NCI-H748 treated with DMSO at 0.1 percent for 48 hours (cell line): Measurements from ENCODE around the gene PCDHGA11.
"Not testable (repeated sequence)": the region's sequence is repeated elsewhere in the genome, so short reads cannot be mapped to it uniquely, and the experiment has no call there.

Experiments
- DNase-seq: peaks from one replicate; lab custom pipeline; 2025; lab: John Stamatoyannopoulos, UW

PCDHGA11 gene

DNA sequence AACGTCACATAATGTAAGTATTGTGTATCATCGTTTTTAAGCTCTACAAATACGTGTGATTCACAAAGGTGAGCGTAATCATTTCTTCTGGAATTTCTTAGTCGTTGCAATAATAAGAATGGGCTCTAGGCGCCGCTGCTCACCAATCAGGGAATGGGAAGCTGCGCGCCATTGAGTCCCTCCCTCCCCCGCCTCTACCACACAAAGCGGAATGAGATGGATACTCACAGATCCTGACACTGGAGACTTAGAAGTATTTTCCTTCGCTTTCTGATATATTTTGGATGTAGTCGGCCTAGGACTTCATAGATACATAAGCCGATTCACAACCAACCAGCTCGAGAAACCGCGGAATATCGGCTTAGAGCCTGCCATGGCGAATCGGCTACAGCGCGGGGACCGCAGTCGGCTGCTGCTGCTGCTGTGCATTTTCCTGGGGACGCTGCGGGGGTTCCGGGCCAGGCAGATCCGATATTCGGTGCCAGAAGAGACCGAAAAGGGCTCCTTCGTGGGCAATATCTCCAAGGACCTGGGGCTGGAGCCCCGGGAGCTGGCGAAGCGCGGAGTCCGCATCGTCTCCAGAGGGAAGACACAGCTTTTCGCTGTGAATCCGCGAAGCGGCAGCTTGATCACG, at the start of gene PCDHGA11:
Gene PCDHGA11, plus strand, starts transcription at position 197 of the 634 bp plus-strand sequence. Its CDS starts 177 bp downstream, at position 374.
- no peak for DNase-seq

DNA sequence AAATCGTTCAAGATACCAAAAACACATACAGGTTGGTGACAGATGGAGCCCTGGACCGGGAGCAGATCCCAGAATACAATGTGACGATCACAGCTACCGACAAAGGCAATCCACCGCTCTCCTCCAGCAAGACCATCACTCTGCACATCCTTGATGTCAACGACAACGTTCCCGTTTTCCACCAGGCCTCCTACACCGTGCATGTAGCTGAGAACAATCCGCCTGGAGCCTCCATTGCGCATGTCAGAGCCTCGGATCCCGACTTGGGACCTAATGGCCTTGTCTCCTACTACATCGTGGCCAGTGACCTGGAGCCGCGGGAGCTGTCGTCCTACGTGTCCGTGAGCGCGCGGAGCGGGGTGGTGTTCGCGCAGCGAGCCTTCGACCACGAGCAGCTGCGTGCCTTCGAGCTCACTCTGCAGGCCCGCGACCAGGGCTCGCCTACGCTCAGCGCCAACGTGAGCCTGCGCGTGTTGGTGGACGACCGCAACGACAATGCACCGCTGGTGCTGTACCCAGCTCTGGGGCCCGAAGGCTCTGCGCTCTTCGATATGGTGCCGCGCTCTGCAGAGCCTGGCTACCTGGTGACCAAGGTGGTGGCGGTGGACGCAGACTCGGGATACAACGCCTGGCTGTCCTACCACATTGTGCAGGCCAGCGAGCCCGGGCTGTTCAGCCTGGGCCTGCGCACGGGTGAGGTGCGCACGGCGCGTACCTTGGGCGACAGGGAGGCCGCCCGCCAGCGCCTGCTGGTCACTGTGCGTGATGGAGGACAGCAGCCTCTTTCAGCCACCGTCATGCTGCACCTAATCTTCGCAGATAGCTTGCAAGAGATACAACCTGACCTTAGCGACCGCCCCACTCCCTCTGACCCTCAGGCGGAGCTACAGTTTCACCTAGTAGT, 49.0 kb upstream of the PCDHGA11 start:
- no peak for DNase-seq

DNA sequence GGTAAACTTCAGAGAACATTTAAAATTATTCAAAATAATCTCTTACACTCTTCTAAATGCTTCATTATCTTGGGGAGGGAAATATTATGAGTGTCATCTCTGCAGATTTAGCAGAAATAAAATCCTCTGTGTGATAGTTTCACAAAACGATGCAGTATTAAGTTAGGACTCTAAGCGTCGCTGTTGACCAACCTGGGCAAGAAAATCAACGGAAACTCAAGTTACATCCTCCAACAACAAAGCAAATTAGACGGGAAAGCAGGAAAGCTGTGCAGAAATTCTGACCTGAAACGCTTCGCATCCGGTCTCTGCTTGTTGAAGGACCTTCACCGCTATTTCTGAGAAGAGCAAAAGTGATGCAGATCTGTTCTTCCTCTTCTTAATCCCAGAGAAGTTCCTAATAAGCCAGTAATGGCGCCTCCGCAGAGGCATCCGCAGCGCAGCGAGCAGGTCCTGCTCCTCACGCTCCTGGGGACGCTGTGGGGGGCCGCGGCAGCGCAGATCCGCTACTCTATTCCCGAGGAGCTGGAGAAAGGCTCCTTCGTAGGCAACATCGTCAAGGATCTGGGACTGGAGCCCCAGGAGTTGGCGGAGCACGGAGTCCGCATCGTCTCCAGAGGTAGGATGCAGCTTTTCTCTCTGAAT, 47.1 kb upstream of the PCDHGA11 start, which contains the start of gene PCDHGA6:
Gene PCDHGA6, plus strand, starts transcription at position 219 of the 645 bp plus-strand sequence. Its CDS starts 193 bp downstream, at position 412.
- DNase-seq, result no peak

DNA sequence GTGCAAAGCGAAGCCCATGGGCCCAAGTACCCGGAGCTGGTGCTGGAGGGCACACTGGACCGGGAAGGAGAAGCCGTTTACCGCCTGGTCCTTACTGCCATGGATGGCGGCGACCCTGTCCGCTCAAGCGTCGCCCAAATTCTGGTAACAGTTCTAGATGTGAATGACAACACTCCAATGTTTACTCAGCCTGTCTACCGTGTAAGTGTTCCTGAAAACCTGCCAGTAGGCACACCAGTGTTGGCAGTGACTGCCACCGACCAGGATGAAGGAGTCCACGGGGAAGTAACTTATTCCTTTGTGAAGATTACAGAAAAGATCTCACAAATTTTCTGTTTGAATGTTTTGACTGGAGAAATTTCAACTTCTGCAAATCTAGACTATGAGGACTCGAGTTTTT, 46.2 kb upstream of the PCDHGA11 start:
- DNase-seq, result no peak

DNA sequence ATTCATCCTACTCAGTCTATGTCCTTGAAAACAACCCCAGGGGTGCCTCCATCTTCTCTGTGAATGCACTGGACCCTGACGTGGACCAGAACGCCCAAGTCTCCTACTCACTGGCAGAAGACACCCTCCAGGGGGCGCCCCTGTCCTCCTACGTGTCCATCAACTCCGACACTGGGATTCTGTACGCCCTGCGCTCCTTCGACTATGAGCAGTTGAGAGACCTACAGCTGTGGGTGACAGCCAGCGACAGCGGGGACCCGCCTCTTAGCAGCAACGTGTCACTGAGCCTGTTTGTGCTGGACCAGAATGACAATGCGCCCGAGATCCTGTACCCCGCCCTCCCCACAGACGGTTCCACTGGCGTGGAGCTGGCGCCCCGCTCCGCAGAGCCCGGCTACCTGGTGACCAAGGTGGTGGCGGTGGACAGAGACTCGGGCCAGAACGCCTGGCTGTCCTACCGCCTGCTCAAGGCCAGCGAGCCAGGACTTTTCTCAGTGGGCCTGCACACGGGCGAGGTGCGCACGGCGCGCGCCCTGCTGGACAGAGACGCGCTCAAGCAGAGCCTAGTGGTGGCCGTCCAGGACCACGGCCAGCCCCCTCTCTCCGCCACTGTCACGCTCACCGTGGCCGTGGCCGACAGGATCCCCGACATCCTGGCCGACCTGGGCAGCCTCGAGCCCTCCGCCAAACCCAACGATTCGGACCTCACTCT, 45.3 kb upstream of the PCDHGA11 start:
- not testable (repeated sequence) for DNase-seq

DNA sequence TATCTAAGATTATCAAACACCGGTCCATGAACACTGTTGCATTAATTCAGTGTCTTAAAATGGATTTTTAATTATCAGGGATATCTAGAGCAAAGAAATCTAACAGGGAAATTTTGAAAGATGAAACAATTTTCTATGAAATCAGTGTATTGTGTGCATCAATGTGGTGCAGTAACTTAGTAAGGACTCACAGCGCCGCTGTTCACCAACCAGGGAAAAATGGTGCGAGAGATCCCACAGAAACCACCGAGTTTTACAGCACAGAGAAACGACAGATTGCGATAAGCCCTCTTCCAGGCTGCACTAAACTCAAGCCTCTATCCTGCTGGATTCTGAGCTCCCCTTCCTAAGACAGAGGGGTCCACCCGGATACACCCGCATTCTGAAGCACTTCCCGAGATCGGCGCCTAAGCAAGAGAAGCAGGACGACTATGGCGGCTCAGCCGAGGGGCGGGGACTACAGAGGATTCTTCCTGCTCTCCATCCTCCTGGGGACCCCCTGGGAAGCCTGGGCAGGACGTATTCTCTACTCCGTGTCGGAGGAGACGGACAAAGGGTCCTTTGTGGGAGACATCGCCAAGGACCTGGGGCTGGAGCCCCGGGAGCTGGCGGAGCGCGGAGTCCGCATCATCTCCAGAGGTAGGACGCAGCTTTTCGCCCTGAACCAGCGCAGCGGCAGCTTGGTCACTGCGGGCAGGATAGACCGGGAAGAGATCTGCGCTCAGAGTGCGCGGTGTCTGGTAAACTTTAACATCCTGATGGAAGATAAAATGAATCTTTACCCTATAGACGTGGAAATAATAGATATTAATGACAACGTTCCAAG, 38.2 kb upstream of the PCDHGA11 start, which contains the start of gene PCDHGA7:
Gene PCDHGA7, plus strand, starts transcription at position 274 of the 826 bp plus-strand sequence. Its CDS starts 158 bp downstream, at position 432.
- DNase-seq, result no peak

DNA sequence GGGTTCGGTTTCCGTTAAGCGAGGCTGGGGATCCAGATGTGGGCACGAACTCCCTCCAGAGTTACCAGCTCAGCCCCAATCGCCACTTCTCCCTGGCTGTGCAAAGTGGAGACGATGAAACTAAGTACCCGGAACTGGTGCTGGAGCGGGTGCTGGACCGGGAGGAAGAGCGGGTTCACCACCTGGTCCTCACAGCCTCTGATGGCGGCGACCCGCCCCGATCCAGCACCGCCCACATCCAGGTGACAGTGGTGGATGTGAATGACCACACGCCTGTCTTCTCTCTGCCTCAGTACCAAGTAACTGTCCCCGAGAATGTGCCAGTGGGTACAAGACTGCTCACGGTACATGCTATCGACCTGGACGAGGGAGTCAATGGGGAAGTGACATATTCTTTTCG, 37.5 kb upstream of the PCDHGA11 start:
- DNase-seq, result no peak

DNA sequence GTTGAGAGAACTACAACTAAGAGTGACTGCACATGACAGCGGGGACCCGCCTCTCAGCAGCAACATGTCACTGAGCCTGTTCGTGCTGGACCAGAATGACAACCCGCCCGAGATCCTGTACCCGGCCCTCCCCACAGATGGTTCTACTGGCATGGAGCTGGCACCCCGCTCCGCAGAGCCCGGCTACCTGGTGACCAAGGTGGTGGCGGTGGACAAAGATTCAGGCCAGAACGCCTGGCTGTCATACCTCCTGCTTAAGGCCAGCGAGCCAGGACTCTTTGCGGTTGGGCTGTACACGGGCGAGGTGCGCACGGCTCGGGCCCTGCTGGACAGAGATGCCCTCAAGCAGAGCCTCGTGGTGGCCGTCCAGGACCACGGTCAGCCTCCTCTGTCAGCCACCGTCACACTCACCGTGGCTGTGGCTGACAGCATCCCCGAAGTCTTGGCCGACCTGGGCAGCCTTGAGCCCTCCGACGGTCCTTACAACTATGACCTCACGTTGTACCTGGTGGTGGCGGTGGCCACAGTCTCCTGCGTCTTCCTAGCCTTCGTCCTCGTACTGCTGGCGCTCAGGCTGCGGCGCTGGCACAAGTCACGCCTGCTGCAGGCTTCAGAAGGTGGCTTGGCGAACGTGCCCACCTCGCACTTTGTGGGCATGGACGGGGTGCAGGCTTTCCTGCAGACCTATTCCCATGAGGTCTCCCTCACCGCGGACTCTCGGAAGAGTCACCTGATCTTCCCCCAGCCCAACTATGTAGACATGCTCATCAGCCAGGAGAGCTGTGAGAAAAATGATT, 36.2 kb upstream of the PCDHGA11 start:
- DNase-seq, result no peak

DNA sequence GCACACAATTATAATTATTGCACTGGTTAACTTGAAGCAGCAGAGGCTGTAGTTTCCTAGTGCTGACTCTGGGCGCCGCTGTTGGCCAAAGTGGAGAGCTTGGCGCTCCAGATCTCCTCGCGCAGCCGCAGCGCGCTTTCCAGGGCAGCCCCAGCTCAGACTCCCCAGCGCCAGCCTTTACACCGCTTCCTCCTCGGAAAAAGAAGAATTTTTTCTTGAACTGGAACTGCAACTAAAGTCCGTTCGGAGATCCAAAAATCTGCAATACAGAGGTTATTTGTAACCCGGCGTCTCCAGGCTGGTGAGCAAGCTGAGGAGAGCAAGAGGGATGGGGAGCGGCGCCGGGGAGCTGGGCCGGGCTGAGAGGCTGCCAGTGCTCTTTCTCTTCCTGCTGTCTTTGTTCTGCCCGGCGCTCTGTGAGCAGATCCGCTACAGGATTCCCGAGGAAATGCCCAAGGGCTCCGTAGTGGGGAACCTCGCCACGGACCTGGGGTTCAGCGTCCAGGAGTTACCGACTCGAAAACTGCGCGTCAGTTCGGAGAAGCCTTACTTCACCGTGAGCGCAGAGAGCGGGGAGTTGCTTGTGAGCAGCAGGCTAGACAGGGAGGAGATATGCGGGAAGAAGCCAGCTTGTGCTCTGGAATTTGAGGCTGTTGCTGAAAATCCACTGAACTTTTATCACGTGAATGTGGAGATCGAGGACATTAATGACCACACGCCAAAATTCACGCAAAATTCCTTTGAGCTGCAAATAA, 33.1 kb upstream of the PCDHGA11 start, which contains the start of gene PCDHGB4:
Gene PCDHGB4, plus strand, starts transcription at position 142 of the 755 bp plus-strand sequence. Its CDS starts 187 bp downstream, at position 329.
- not testable (repeated sequence) for DNase-seq

DNA sequence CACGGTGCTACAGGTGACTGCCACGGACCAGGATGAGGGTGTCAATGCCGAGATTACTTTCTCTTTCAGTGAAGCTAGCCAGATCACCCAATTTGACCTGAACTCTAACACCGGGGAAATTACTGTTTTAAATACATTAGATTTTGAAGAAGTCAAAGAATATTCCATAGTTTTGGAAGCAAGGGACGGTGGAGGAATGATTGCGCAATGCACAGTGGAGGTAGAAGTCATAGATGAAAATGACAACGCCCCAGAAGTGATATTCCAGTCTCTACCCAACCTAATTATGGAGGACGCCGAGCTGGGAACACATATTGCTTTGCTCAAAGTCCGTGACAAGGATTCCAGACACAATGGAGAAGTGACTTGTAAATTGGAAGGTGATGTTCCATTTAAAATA, 32.2 kb upstream of the PCDHGA11 start:
- DNase-seq, result no peak

DNA sequence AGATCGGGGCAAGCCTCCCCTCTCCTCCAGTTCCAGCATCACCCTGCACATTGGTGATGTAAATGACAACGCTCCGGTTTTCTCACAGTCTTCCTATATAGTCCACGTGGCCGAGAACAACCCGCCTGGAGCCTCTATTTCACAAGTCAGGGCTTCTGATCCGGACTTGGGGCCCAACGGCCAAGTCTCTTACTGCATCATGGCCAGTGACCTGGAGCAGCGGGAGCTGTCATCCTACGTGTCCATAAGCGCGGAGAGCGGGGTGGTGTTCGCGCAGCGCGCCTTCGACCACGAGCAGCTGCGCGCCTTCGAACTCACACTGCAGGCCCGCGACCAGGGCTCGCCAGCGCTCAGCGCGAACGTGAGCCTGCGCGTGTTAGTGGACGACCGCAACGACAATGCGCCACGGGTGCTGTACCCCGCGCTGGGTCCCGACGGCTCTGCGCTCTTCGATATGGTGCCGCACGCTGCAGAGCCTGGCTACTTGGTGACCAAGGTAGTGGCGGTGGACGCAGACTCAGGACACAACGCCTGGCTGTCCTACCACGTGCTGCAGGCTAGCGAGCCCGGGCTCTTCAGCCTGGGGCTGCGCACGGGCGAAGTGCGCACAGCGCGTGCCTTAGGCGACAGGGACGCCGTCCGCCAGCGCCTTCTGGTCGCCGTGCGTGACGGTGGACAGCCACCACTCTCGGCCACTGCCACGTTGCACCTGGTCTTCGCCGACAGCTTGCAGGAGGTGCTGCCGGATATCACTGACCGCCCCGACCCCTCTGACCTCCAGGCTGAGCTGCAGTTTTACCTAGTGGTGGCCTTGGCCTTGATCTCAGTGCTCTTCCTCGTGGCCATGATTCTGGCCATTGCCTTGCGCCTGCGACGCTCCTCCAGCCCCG, 31.5 kb upstream of the PCDHGA11 start:
- no peak for DNase-seq

DNA sequence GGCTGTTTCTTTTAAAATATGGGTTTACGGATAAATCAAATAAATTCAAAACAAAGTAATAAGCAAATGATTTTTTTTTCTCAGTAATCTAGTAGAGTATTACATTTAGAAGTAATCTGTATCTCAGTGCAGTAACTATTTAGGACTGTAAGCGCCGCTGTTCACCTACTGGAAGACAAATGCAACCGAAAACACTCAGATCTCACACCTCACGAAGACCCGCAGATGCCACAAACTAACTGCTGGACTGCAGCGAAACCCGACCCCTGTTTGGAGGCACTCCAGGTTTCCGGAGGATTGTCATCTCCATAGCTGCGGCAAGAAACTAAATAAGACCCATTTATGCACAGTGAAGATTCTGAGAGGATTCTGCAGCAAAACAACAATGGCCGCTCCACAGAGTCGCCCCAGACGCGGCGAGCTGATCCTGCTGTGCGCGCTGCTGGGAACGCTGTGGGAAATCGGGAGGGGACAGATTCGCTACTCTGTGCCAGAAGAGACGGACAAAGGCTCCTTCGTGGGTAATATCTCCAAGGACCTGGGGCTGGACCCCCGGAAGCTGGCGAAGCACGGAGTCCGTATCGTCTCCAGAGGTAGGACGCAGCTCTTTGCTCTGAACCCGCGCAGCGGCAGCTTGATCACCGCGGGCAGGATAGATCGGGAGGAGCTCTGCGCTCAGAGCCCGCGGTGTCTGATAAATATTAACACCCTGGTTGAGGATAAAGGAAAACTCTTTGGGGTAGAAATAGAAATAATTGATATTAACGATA, 28.2 kb upstream of the PCDHGA11 start, which contains the start of gene PCDHGA8:
Gene PCDHGA8, plus strand, starts transcription at position 205 of the 770 bp plus-strand sequence. Its CDS starts 181 bp downstream, at position 386.
- no peak for DNase-seq

DNA sequence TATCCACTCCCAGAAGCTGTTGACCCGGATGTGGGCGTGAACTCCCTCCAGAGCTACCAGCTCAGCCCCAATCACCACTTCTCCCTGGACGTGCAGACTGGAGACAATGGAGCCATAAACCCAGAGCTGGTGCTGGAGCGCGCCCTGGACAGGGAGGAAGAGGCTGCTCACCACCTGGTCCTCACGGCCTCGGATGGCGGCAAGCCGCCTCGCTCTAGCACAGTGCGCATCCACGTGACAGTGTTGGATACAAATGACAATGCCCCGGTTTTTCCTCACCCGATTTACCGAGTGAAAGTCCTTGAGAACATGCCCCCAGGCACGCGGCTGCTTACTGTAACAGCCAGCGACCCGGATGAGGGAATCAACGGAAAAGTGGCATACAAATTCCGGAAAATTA, 27.6 kb upstream of the PCDHGA11 start:
- no peak for DNase-seq

DNA sequence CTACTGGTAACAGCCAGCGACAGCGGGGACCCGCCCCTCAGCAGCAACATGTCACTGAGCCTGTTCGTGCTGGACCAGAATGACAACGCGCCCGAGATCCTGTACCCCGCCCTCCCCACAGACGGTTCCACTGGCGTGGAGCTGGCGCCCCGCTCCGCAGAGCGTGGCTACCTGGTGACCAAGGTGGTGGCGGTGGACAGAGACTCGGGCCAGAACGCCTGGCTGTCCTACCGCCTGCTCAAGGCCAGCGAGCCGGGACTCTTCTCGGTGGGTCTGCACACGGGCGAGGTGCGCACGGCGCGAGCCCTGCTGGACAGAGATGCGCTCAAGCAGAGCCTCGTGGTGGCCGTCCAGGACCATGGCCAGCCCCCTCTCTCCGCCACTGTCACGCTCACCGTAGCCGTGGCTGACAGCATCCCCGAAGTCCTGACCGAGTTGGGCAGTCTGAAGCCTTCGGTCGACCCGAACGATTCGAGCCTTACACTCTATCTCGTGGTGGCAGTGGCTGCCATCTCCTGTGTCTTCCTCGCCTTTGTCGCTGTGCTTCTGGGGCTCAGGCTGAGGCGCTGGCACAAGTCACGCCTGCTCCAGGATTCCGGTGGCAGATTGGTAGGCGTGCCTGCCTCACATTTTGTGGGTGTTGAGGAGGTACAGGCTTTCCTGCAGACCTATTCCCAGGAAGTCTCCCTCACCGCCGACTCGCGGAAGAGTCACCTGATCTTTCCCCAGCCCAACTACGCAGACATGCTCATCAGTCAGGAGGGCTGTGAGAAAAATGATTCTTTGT, 26.3 kb upstream of the PCDHGA11 start:
- DNase-seq, result not testable (repeated sequence)

DNA sequence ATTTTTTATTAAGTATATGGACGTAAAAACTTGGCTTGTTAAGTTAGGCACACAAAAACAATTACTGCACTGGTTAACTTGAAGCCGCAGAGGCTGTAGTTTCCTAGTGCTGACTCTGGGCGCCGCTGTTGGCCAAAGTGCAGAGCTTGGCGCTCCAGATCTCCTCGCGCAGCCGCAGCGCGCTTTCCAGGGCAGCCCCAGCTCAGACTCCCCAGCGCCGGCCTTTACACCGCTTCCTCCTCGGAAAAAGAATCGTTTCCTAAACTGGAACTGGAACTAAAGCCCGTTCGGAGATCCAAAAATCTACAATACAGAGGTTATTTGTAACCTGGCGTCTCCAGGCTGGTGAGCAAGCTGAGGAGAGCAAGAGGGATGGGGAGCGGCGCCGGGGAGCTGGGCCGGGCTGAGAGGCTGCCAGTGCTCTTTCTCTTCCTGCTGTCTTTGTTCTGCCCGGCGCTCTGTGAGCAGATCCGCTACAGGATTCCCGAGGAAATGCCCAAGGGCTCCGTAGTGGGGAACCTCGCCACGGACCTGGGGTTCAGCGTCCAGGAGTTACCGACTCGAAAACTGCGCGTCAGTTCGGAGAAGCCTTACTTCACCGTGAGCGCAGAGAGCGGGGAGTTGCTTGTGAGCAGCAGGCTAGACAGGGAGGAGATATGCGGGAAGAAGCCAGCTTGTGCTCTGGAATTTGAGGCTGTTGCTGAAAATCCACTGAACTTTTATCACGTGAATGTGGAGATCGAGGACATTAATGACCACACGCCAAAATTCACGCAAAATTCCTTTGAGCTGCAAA, 22.9 kb upstream of the PCDHGA11 start, which contains the start of gene PCDHGB5:
Gene PCDHGB5, plus strand, starts transcription at position 192 of the 796 bp plus-strand sequence. Its CDS starts 181 bp downstream, at position 373.
- DNase-seq, result peak; percentile 50
